B cell (primary cell): ENCODE measurements around the gene TMEM161B. TPM values are rescaled to one million over a fixed set of nuclear protein-coding genes. Genes with fewer than 3 reads are reported as not detected.

ENCODE experiments used
- ATAC-seq: fragments of 200-7000 bp; cut with Tn5 transposase; one replicate; pipeline ENCODE4 v1.10.0; 2021; ENCODE audit warnings: low read depth, mild to moderate bottlenecking, moderate number of reproducible peaks, moderate library complexity
- CTCF ChIA-PET: fragments of 350-600 bp; sonication (Branson Sonifier 250); formaldehyde crosslinking; loops from one replicate; lab custom pipeline; 2021; ENCODE audit warnings: antibody characterized with exemption, inconsistent platforms; lab: Charles Lee
- POLR2A ChIA-PET: fragments of 350-600 bp; sonication (Branson Sonifier 250); formaldehyde crosslinking; loops from one replicate; lab custom pipeline; 2021; ENCODE audit warnings: antibody characterized with exemption; lab: Charles Lee
- DNase-seq: peaks from one replicate; pipeline ENCODE4 v3.0.0; 2013
- H2AFZ ChIP-seq: 2 replicates; pipeline ENCODE4 v1.6.1; 2012; ENCODE audit warnings: mild to moderate bottlenecking, low read depth, low read length; ENCODE audit not compliant: insufficient read depth, poor library complexity, severe bottlenecking
- H3K27ac ChIP-seq, 2 donors: 1 replicate in 1 of 2; 2 replicates in 1 of 2; pipeline ENCODE4 v1.5.1; 2012 to 2013; ENCODE audit warnings: low read length in 2 of 2, mild to moderate bottlenecking in 2 of 2, moderate library complexity in 1 of 2
- H3K27me3 ChIP-seq, 4 experiments: fragments of 200-600 bp in 1 of 4; sonication (generic) in 1 of 4; replicated peaks in 1 of 4; 1 replicate in 2 of 4; 2 replicates in 2 of 4; pipeline versions ENCODE4 v1.6.1 to v1.7.0; 2013 to 2016; ENCODE audit warnings: low read length in 3 of 4, mild to moderate bottlenecking in 2 of 4, mixed read lengths in 1 of 4, moderate library complexity in 1 of 4; ENCODE audit not compliant: insufficient read depth in 4 of 4, control insufficient read depth in 3 of 4; ENCODE audit errors: control extremely low read depth in 1 of 4
- H3K36me3 ChIP-seq, 2 experiments: replicated peaks in 1 of 2; 1 replicate in 1 of 2; 2 replicates in 1 of 2; pipeline versions ENCODE4 v1.6.1 to v1.7.1; 2013; ENCODE audit warnings: low read length in 1 of 2; ENCODE audit not compliant: insufficient read depth in 2 of 2, control insufficient read depth in 1 of 2; ENCODE audit errors: control extremely low read depth in 1 of 2, extremely low read depth in 1 of 2
- H3K4me1 ChIP-seq, 2 donors: fragments of 200-600 bp in 1 of 2; sonication (generic) in 1 of 2; 1 replicate in 1 of 2; 2 replicates in 1 of 2; pipeline versions ENCODE4 v1.5.1 to v1.6.1; 2013 to 2017; ENCODE audit warnings: low read length in 2 of 2; ENCODE audit not compliant: control insufficient read depth in 2 of 2, insufficient read depth in 2 of 2
- H3K4me2 ChIP-seq: replicated peaks from 2 replicates; pipeline ENCODE3; 2012; ENCODE audit warnings: mild to moderate bottlenecking, low read depth, low read length; ENCODE audit not compliant: poor library complexity, severe bottlenecking
- H3K4me3 ChIP-seq, 5 experiments: fragments of 200-600 bp in 1 of 5; sonication (generic) in 1 of 5; 1 replicate in 3 of 5; 2 replicates in 2 of 5; pipeline versions ENCODE4 v1.5.1 to v1.7.0; 2011 to 2016; ENCODE audit warnings: low read length in 4 of 5, mild to moderate bottlenecking in 4 of 5, low read depth in 2 of 5, control low read depth in 1 of 5, moderate library complexity in 1 of 5; ENCODE audit not compliant: insufficient read depth in 1 of 5; ENCODE audit errors: control extremely low read depth in 1 of 5, extremely low read depth in 1 of 5
- H3K79me2 ChIP-seq: fragments of 200-600 bp; sonication (generic); one replicate; pipeline ENCODE4 v1.6.0; 2016; ENCODE audit warnings: low read length; ENCODE audit not compliant: control insufficient read depth, insufficient read depth
- H3K9ac ChIP-seq: fragments of 200-600 bp; sonication (generic); 2 replicates; pipeline ENCODE4 v1.6.1; 2017; ENCODE audit warnings: mild to moderate bottlenecking, low read length, moderate library complexity
- H3K9me3 ChIP-seq, 3 donors: one replicate each; pipeline versions ENCODE4 v1.6.1 to v1.7.1; 2013; ENCODE audit warnings: low read length in 2 of 3; ENCODE audit not compliant: control insufficient read depth in 2 of 3, insufficient read depth in 1 of 3; ENCODE audit errors: control extremely low read depth in 1 of 3
- H4K20me1 ChIP-seq: 2 replicates; pipeline ENCODE4 v1.6.0; 2012; ENCODE audit warnings: mild to moderate bottlenecking, low read length; ENCODE audit not compliant: insufficient read depth, control insufficient read depth, poor library complexity, severe bottlenecking
- H3K27ac Mint-ChIP-seq: one replicate; pipeline ENCODE4 v1.8.0; 2021; ENCODE audit warnings: mixed read lengths
- H3K27me3 Mint-ChIP-seq: one replicate; pipeline ENCODE4 v1.8.0; 2021; ENCODE audit warnings: mixed read lengths
- H3K4me1 Mint-ChIP-seq: one replicate; pipeline ENCODE4 v1.8.0; 2021; ENCODE audit warnings: mixed read lengths
- H3K4me3 Mint-ChIP-seq: one replicate; pipeline ENCODE4 v1.8.0; 2021; ENCODE audit warnings: mixed read lengths
- H3K9me3 Mint-ChIP-seq: one replicate; pipeline ENCODE4 v1.8.0; 2022; ENCODE audit warnings: mixed read lengths; ENCODE audit not compliant: insufficient read depth
- EZH2 ChIP-seq: IDR thresholded peaks from 2 replicates; pipeline ENCODE4 v1.6.1; 2012; ENCODE audit warnings: borderline replicate concordance, low read depth, mild to moderate bottlenecking, moderate library complexity, low read length; ENCODE audit not compliant: insufficient read depth, poor library complexity, severe bottlenecking
- WGBS: methylation state at CpG from one replicate; pipeline ENCODE4 v1.1.5; 2013; ENCODE audit warnings: missing lambda C conversion rate; ENCODE audit not compliant: insufficient coverage; 5-methylcytosine and 5-hydroxymethylcytosine counted together
- intact Hi-C: fragments of 100-400 bp; cut with micrococcal nuclease; formaldehyde crosslinking; loops from one replicate; pipeline ENCODE4 v1.10.0; 2022
- polyA plus RNA-seq: library from polyadenylated mRNA; depleted of rRNA; stranded (reverse); fragments of >200 nt; gene quantifications from 2 replicates; pipeline ENCODE4 v1.2.3, GENCODE V29; 2012
- total RNA-seq, 2 donors: library from RNA; stranded (reverse); fragments of 120-200 nt in 1 of 2; gene quantifications; 1 replicate in 1 of 2; 2 replicates in 1 of 2; pipeline versions ENCODE4 v1.2.3 to v1.2.4, GENCODE V29; 2013 to 2022
- TF ChIP-seq, protein P1 (sequence below): fragments of 200-600 bp; IDR thresholded peaks from one replicate; pipeline ENCODE4 v1.8.0; 2022; ENCODE audit warnings: antibody characterized with exemption, mild to moderate bottlenecking

The TMEM161B gene
- total and polyA plus RNA-seq, 2 donors (not counting 1 experiment from before 2014, with no cell fraction given): 12.7 to 32.2 TPM

DNA sequence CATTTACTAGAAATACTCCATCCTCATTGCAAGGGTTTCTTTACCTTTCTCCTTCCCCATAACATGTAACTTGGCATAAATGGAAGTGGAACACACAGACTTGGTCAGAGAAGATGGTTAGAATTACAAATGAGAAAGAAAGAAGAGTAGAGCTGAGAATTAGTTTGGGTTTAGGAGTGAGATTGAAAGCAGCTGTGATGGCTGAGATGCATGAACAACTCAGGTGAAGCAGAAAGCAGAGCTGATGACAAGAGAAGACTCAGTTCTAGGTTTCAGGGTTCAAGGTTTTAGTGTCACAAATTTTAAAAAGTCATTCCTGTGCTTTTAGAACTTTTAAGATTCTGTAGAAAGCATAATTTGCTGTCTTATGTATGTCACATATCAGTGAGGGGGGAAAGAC lies 54.0 kb downstream of the TMEM161B start:
- ChIA-PET POLR2A (no interaction called here), CTCF (no interaction called here)
- H3K27me3 ChIP-seq: no peaks in the 10 kb centered on the region
- no peak overlapping the region for H3K4me2 ChIP-seq
- intact Hi-C loops: no loop called here
- H3K27ac Mint-ChIP-seq: no peak overlapping the region
- TF ChIP-seq, protein P1, sequence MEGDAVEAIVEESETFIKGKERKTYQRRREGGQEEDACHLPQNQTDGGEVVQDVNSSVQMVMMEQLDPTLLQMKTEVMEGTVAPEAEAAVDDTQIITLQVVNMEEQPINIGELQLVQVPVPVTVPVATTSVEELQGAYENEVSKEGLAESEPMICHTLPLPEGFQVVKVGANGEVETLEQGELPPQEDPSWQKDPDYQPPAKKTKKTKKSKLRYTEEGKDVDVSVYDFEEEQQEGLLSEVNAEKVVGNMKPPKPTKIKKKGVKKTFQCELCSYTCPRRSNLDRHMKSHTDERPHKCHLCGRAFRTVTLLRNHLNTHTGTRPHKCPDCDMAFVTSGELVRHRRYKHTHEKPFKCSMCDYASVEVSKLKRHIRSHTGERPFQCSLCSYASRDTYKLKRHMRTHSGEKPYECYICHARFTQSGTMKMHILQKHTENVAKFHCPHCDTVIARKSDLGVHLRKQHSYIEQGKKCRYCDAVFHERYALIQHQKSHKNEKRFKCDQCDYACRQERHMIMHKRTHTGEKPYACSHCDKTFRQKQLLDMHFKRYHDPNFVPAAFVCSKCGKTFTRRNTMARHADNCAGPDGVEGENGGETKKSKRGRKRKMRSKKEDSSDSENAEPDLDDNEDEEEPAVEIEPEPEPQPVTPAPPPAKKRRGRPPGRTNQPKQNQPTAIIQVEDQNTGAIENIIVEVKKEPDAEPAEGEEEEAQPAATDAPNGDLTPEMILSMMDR: no peak
- no peak for TF ChIP-seq EZH2
- no peak overlapping the region for H3K27ac ChIP-seq
- no peaks in the 10 kb centered on the region for H3K79me2 ChIP-seq
- H3K9me3 ChIP-seq: no peaks in the 10 kb centered on the region
- no peak overlapping the region for H3K9ac ChIP-seq
- peaks cover 8 to 33% of the 10 kb centered on the region in 2 experiments for H3K36me3 ChIP-seq
- no peaks in the 10 kb centered on the region for H3K27me3 Mint-ChIP-seq
- H3K4me1 ChIP-seq: no peaks in the 10 kb centered on the region
- DNase-seq: no peak
- no peaks in the 10 kb centered on the region for H3K4me1 Mint-ChIP-seq
- no peaks in the 10 kb centered on the region for H4K20me1 ChIP-seq
- H3K4me3 ChIP-seq: no peak overlapping the region
- no peak overlapping the region for H2AFZ ChIP-seq
- ATAC-seq: no peak
- no peaks in the 10 kb centered on the region for H3K9me3 Mint-ChIP-seq
- no peak overlapping the region for H3K4me3 Mint-ChIP-seq

DNA sequence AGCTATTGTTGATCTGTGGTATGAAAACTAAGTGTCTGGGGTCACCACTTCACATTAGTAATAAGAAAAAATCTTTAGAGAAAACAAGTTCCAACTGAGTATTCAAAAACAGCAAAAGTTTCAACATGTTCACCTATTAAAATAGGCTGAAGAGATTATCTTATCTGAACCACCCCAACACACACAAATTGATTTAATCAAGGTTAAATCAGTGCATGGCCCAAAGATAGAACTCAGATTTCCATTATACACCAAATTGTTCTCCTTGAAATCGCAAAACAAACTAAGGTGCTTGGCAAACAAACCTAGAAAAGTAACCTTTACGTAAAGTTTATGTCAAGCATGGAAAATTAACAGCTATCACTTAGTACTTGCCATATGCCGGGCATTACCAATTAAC lies 61.1 kb downstream of the TMEM161B start:
- H4K20me1 ChIP-seq: no peaks in the 10 kb centered on the region
- DNase-seq (no peak), ATAC-seq (no peak)
- H3K9me3 ChIP-seq: no peaks in the 10 kb centered on the region
- no peaks in the 10 kb centered on the region for H3K27me3 ChIP-seq
- no peak for TF ChIP-seq EZH2
- TF ChIP-seq, protein P1: no peak
- Mint-ChIP-seq H3K9me3 (no peaks in the 10 kb centered on the region), H3K27me3 (no peaks in the 10 kb centered on the region), H3K27ac (no peak overlapping the region), H3K4me3 (no peak overlapping the region), H3K4me1 (no peaks in the 10 kb centered on the region)
- H3K9ac ChIP-seq: no peak overlapping the region
- H3K27ac ChIP-seq: no peak overlapping the region
- no peaks in the 10 kb centered on the region for H3K79me2 ChIP-seq
- 94% methylated on average over 3 of the region's 3 CpGs for WGBS
- peaks cover 3 to 6% of the 10 kb centered on the region in 2 experiments for H3K36me3 ChIP-seq
- intact Hi-C loops: no loop called here
- no peak overlapping the region for H2AFZ ChIP-seq
- H3K4me3 ChIP-seq: no peak overlapping the region
- no peaks in the 10 kb centered on the region for H3K4me1 ChIP-seq
- no peak overlapping the region for H3K4me2 ChIP-seq
- CTCF ChIA-PET: no interaction called here
- POLR2A ChIA-PET: no interaction called here
